HL-60/S4 treated with retinoic acid at 250 ng/mL for 4 days and 3 days (cell line): ENCODE measurements around the gene CFDP1.

Experiments used
- in situ Hi-C: fragments of 300-500 bp; cut with MboI; formaldehyde crosslinking; loops from 2 replicates; pipeline ENCODE4 v1.7.0; 2022; ENCODE audit warnings: low sequenced_read_pairs

Gene CFDP1

GRCh38 chr16:75329943-75330342, 103.4 kb downstream of the CFDP1 start:
- in situ Hi-C loops, result no loop called here

GRCh38 chr16:75326333-75326732, 107.0 kb downstream of the CFDP1 start:
- in situ Hi-C loops, result no loop called here

DNA sequence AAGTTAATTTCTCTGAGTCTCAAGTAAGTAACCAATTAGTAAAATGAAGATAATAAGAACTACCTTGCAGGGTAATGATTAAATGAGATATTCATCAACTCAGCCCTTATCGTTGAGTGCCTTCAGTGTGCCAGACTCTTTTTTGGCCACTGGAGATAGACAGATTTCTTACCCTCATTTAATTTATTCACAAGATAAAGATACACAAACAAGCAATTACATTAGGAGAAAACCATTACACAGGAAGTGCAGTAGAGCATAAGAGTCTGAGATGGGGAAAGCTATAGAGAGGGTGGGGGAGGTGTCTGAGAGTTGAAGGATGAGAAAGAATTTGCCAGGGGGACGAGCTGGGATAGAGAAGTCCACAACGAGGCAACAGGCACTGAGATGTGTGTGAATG, 109.4 kb downstream of the CFDP1 start:
- in situ Hi-C loops, result no loop called here

DNA sequence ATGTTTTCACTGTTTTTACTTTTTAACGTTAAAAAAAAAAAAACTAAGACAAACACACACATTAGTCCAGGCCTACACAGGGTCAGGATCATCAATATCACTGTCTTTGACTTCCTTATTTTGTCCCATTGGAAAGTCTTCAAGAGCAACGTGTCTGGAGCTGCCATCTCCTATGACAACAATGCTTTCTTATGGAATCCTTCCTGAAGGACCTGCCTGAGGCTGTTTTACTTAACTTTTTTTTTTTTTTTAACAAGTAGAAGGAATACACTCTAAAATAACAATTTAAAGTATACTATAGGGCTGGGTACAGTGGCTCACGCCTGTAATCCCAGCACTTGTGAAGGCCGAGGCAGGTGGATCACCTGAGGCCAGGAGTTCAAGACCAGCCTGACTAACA, 110.1 kb downstream of the CFDP1 start:
- in situ Hi-C loops, result no loop called here

DNA sequence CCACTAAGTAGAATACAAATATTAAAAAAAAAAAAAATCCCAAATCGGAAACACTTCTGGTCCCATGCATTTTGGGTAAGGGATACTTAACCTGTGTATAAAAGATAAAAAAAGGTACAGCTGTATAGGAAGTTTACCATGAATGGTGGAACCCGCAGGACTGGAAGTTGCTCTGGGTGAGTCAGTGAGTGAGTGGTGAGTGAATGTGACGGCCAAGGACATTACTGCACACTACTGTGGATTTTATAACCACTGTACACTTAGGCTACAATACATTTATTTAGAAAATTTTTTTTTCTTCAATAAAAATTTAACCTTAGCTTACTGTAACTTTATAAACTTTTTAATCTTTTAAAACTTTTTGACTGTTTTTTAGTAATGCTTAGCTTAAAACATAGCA, 110.6 kb downstream of the CFDP1 start:
- in situ Hi-C loops, result no loop called here

DNA sequence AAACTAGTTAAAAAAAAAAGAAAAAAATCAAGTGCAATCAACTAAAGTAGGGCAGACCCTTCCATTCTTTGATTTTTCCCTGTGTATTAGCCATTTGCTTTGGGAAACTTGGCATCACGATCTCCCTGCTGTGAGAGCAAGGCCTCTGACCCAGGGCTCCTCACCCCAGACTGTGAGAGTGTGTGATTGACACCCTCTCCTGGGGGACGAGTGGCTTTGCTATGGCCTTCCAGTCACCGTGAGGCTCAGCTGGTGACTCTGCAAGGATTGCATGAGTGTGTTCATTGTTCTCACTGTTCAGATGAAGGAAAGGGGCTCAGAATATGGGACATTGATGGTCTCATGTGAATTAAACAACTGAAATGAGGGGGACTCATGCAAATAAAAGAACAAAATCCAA, 112.9 kb downstream of the CFDP1 start:
- in situ Hi-C loops, result no loop called here

DNA sequence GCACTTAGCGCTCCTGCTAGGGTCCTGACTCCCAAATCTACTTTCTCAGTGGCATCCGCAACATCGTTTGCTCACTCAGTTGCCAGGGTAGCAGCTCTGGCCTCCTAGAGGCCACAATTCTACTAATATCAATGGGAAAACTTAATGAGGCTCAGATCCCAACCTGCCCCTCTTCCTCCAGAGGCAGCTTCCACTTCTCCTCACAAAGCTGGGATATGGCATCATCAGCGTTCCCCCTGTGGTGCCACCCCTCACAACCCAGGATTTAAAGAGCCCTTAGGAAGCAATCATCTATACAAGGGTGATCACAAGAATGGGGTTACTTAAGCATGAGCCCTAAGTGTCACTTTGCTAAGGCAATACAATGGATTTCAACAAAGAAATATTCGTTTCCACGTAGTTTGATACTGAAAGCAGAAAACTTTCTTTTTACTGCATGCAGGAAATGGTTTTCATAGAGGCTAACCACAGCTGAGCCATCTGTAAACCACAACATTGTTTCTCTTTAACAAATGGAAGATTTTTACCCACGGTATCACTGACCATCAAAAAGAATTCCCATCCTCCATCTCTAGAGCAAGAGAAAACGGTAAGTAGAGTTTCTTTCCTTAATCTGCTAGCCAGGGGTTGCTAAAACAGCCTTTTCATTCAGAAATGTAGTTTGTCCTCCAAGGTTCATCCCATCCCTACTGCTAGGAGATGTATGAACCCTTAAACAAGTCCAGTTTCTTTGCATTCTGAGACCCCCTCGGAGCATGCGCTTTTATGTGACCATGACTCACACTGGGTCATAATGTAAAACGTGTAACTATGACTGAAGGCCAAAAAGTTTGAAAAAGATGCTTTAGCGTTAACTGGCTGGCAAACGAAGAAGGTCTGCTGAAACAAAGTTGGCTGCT, 113.5 kb downstream of the CFDP1 start:
- in situ Hi-C loops, result no loop called here

DNA sequence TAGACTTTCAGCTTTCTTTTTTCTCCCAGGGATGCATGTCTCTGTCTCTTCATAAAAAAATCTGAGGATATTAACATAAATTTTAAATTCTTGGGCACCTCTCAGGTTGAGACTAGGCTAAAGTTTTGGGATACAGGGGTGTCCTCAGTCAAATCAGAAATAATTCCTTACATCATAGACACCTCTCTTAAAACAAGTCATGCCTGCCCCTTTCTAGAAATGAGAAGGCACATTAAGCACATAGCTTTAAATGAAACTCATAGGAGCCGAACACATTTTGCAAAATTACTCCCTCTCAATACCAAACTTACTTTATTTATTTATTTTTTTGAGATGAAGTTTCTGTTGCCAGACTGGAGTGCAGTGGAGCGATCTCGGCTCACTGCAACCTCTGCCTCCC, 114.6 kb downstream of the CFDP1 start:
- in situ Hi-C loops, result no loop called here

DNA sequence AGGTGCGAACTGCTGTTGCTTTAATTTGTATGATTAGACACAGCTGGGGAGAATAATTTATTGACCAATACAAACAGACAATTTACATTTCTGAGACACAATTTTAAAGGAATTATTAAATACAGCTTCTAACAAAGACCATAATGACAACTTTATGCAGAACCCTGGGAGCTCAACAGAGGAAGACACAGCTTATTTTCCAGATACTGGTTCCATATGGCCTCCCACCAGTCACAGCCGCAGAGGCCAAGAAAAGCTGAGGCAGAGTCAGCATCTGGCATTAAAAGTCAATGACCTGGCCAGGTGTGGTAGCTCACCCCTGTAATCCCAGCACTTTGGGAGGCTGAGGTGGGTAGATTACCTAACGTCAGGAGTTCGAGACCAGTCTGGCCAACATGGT, 115.8 kb downstream of the CFDP1 start:
- in situ Hi-C loops, result no loop called here

GRCh38 chr16:75317101-75317522, 116.2 kb downstream of the CFDP1 start:
- in situ Hi-C loops, result no loop called here

DNA sequence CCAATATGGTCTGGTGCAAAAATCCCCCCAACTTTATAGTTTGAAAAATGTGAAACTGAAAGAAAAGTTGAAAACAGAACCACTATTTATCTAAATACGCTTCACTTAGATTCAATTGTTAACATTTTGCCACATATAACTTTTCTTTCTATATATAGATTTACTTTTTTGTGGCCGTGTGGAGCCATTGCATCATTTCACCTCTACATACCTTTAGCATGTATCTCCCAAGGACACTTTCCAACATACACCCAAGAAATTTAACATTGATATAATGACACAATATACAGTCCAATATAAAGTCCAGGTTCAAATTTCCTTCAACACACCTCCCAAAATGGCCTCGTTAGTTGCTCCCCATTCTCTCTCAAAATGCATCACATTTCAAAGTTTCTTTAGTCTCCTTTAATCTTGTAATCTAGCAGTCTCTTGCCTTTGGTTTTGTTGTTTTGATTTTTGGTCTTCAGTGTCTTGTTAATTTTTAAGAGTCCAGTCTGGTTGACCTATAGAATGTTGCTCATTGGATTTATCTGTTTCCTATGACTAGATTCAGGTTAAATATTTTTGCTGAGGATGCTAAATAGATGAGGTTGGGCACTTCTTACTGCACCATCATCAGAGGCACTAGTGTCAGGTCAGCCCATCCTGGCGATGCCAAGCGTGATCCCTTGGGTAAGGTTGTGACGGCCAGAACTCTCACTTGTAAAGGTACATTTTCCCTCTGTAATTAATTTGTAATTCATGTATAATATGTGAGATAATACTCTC, 117.6 kb downstream of the CFDP1 start:
- in situ Hi-C loops, result no loop called here

DNA sequence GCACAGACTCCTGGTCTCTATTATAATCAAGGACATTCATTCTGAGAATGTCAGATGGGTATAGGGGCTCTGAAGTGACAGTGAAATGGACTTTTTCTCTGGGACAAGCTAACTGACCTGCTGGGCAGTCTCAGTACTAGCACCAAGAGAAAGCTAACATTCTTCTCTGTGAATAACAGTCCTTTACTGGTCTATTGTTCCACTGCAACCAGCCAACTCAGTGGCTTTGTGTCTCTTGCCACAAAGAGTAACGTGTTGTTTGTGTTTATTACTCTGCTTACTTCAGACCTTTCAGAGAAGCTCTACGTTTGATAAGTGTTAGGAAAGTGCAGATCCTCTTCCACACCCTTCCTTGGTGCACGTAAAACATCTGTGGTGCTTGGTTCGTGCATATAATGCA, 120.4 kb downstream of the CFDP1 start:
- in situ Hi-C loops, result no loop called here

DNA sequence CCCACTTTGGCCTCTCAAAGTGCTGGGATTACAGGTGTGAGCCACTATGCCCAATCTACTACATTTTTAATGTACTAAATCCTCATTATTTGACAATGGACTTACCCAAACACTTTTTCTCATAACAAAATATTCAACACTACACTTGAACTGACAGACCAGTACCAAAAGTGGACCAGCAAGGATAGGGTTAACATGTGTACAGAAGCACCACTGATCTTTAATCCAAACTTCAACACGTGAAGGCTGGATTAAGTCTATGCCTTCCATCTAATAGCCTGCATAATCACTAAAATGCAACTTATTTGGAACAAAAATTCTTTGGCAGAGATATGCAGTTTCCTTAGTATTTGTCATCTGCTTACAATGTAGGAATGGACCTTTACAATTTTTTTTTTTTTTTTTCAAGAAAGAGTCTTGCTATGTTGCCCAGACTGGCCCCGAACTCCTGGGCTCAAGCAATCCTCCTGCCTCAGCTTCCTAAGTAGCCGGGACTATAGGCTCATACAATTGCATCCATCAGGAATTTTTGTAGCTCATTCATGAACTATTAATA, 121.8 kb downstream of the CFDP1 start:
- in situ Hi-C loops, result no loop called here

DNA sequence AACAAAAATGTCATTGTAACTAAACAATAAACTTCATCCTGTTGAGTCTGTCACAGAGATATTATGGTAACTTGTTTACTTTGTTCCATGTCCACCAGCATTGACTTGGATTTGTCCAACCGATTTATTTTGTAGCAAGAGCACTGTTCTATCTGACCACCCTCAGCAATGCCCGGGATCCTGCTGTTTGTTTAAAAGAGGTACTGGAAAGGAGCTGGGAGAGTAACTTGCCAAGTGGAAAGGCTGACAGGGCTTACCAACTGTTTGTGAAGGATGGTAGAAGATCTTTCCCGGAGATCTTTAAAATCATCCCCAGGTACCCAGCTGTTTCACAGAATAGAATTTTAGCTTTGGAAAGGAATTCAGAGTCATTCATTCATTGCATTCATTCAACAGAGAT, 122.8 kb downstream of the CFDP1 start:
- in situ Hi-C loops, result no loop called here

DNA sequence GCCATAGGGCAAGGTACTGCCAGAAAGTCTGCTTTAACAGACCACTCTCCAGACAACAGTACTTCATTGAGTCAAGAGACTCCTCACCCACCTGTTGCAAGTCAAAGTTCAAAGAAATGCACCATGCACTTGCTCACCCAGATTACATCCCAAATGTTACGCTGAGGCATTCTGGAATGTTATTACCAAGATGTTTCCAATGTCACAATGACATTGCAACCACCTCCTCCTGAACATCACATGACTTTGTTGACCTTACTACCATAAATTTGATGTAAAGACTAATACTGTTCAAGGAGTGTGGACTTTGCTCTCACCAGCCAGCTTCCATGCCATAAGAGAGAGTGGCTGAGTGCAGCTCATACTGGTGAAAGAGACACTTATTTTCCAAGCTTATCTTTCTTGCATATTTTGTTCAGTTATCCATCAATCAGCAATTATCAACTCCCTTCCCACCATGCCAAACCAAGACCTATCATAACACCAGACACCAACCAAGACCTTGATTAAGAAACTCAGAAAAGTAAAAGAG, 123.3 kb downstream of the CFDP1 start:
- in situ Hi-C loops, result no loop called here

DNA sequence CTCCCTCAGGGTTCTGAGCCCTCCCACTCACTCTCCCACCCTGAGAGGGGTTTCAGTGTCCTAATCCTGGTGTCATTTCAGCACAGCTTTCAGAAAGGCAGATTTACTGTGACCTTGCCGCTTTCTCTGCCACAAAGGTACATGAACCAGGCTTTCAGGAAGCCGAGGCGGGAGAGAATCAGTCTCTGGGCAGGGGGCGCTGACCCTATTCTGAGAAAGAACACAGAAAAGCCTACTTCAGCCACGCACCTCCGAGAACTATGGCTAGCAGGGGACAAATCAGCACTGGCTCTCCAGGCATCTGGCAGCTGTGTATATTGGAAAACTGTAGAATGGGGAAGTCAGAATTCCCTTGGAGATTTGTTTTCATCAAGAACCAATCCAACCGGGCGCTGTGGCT, 124.1 kb downstream of the CFDP1 start:
- in situ Hi-C loops, result no loop called here

GRCh38 chr16:75308011-75308410, 125.3 kb downstream of the CFDP1 start:
- in situ Hi-C loops, result no loop called here

- in situ Hi-C loops, result no loop called here
These were observed 125.8 kb downstream of the CFDP1 start for GRCh38 chr16:75307506-75307905.

DNA sequence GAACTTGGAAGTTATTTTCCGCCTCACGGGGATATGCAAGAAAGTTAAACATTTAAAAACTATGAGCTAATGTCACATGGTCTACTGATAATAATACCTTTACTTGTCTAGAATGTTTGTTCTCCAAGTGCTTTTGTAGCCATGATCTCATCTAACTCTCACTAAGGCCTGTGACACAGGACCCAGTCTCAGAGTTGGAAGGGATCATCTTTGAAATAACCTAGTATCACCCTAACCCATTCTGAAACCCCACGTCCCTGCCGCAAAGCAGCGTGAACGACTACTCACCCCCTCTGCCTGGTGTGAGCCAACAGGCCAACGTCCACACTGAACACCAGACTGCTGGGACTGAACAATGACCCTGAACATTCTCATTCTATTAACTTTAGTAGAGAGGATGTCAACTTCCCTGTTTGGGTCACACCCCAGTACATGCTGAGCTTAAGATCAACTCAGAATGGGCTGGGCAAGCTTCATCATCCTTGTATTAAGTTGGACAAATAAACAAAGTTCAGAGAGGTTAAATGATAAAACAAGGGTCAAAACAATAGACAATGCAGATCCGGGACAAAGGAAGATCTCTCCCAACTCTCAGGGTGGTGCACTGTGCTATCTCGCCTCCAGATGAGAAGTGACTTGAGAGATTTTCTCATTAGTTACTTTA, 127.1 kb downstream of the CFDP1 start:
- in situ Hi-C loops, result no loop called here

- in situ Hi-C loops, result no loop called here
These were observed 127.8 kb downstream of the CFDP1 start for GRCh38 chr16:75305364-75306098.
